LNCaP clone FGC (cell line): ENCODE data around the gene KDSR.
"Not testable (repeated sequence)": the region's sequence is repeated elsewhere in the genome, so short reads cannot be mapped to it uniquely, and the experiment has no call there.

Experiments used
- DNase-seq: peaks from one replicate; pipeline ENCODE4 v3.0.0-alpha.2; 2011; ENCODE audit warnings: low read depth
- H3K4me3 ChIP-seq: 2 replicates; pipeline ENCODE4 v1.5.1; 2011; ENCODE audit warnings: mild to moderate bottlenecking, low read depth, low read length, control low read depth
- TF ChIP-seq, protein P1 (sequence below): IDR thresholded peaks from 2 replicates; pipeline ENCODE4 v1.5.1; 2012; ENCODE audit warnings: mild to moderate bottlenecking; ENCODE audit not compliant: control insufficient read depth, insufficient read depth; ENCODE audit errors: extremely low read depth

KDSR gene

GRCh38 chr18:63366213-63367052 lies 573 bp downstream of the KDSR start:
- H3K4me3 ChIP-seq: peak overlapping the region; percentile 73
- DNase-seq: peak; percentile 17
- TF ChIP-seq, protein P1, sequence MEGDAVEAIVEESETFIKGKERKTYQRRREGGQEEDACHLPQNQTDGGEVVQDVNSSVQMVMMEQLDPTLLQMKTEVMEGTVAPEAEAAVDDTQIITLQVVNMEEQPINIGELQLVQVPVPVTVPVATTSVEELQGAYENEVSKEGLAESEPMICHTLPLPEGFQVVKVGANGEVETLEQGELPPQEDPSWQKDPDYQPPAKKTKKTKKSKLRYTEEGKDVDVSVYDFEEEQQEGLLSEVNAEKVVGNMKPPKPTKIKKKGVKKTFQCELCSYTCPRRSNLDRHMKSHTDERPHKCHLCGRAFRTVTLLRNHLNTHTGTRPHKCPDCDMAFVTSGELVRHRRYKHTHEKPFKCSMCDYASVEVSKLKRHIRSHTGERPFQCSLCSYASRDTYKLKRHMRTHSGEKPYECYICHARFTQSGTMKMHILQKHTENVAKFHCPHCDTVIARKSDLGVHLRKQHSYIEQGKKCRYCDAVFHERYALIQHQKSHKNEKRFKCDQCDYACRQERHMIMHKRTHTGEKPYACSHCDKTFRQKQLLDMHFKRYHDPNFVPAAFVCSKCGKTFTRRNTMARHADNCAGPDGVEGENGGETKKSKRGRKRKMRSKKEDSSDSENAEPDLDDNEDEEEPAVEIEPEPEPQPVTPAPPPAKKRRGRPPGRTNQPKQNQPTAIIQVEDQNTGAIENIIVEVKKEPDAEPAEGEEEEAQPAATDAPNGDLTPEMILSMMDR: no peak

DNA sequence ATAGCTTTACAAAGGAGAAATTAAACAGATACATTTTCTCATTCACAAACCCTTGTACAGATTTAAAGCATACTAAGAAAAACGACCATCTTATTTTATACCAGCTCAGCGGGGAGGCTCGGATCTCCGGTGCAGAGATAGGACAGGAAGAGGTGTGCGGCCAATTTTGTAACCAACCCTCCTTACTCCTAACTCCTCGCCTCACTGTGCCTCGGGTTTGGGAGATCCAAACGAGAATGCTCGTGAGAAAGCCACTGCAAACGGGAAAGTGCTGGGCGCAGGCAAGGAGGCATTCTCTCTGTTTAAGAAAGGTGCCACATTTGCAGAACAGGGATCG lies 1.2 kb downstream of the KDSR start:
- DNase-seq: no peak
- peak overlapping the region; percentile 73 for H3K4me3 ChIP-seq
- TF ChIP-seq, protein P1: no peak

DNA sequence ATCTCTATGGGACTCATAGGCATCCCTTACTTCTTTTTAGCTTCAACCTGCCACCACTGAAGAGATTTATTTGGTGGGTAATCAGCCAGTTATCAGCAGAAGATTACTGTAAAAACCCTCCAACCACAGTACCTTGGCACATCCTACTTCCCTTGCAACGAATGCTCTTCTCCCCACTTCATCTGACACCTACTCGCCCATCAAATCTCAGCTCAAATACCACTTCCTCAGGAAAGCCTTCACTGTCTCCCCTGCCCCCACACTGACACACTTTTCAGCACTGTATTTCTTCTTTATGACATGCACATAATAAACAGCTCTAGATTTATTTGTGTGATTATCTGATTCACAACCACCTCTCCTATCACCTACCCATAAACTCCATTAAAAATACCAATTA lies 3.1 kb downstream of the KDSR start:
- TF ChIP-seq, protein P1: no peak
- DNase-seq: no peak
- H3K4me3 ChIP-seq: no peak overlapping the region

GRCh38 chr18:63363420-63363819 lies 3.6 kb downstream of the KDSR start:
- not testable (repeated sequence) for DNase-seq, H3K4me3 ChIP-seq

DNA sequence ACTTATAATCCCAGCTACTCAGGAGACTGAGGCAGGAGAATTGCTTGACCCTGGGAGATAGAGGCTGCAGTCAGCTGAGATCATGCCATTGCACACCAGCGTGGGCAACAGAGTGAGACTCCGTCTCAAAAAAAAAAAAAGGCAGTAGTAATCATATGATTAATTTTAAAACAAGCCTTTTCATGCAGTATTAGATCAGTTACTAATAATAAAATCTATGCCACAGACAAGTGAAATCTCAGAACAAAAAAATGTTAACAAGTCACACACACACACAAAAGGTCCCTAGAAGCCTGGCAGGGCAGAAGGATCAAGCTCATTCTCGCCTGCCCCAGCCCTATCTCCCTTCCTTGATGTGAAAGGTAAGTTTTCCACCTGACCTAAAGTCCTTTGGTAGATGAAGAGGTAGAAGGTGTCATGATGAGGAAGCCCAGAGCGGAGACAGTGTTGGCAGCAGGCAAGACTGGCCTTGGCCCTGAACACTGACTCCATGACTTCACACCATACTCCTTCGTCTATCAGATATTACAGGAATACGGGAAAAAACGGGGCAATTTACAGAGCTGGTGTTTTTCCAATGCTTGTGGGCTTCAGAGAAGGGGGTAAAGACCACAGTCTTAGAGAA lies 10.6 kb downstream of the KDSR start:
- H3K4me3 ChIP-seq: no peak overlapping the region
- TF ChIP-seq, protein P1: no peak
- no peak for DNase-seq

DNA sequence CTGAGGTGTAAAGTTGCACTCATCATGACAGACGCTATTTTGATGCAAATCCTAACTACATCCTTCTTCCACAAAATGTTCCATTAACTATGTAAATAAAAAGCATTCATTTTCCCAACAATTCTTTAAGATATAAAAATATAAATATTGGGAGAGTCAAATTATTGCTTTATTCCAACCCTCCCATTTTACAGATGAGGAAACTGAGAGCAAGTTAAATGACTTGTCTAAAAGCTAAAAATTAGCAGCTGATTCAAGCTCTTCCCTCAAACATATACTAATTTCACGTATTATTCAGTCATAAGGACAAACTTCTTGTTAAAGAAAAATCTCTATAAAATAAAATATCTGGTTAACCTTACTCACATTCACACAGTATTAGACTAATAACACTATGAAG lies 16.8 kb downstream of the KDSR start:
- TF ChIP-seq, protein P1: no peak
- no peak for DNase-seq

GRCh38 chr18:63348508-63349136 lies 18.4 kb downstream of the KDSR start:
- TF ChIP-seq, protein P1: no peak
- no peak for DNase-seq
- no peak overlapping the region for H3K4me3 ChIP-seq

More for the DNA sequence above, 16.8 kb downstream of the KDSR start:
- no peak overlapping the region for H3K4me3 ChIP-seq
